Measurements from ENCODE around the gene BMP5. TPM values are rescaled to one million over a fixed set of nuclear protein-coding genes. Genes with fewer than 3 reads are reported as not detected.

The BMP5 gene
- total and polyA plus RNA-seq, 9 of the 15 experiments (the other 6 are each of a cell fraction or from before 2014, with no cell fraction given) = not detected

DNA sequence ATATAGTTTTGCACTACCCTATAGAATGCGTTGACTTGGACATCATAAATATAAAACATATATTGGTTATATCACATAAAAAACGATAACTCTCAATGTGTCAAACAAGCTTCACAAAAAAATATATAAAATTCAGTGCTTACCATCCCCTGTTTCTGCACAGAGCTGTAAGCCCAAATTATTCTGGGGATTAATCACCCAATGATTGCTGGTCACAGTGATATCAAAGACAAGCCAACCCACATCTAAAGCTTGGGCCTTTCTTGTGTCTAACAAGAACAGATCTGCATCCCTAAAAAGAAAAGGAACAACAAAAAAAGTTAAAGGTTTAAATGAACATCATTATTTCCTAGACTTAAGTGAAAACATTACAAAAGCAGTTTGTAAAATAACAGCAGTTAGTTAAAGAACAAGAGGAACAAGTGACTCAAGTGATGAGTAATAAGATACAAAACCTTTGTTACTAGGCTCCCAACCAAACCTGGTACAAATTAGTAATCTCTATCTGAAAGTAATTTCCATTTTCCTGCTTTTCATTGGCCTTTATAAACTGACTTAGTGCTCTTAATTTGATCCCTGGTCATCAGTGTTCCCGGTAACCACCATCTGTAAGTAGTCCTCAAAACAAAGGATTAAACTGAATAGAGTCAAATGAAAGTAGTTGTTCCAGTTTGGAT is 81.1 kb downstream of the BMP5 start:
- H3K27me3 ChIP-seq (ENCODE audit: control insufficient read depth in 2 of 2, insufficient read depth in 2 of 2, low read length in 2 of 2) = no peaks in the 10 kb centered on the region
- no peaks in the 10 kb centered on the region for H3K4me1 ChIP-seq (replicated peaks in 1 of 2; ENCODE audit: control insufficient read depth in 2 of 2, insufficient read depth in 2 of 2, low read length in 2 of 2)
- intact Hi-C loops (cut with micrococcal nuclease) = no loop called here
- H3K4me3 ChIP-seq = no peak overlapping the region
- no peak overlapping the region for H2AFZ ChIP-seq (ENCODE audit: low read depth, low read length)
- ATAC-seq (no peak), FAIRE-seq (no peak), DNase-seq (ENCODE audit: extremely low read depth in 1 of 4, low spot score in 3 of 4) (no peak)
- ChIA-PET CTCF (ENCODE audit: low intra/inter-chr PET ratio) (no interaction called here), POLR2A (no interaction called here)
- in situ Hi-C loops (cut with MboI) = no loop called here
- H3K79me2 ChIP-seq (ENCODE audit: control insufficient read depth, insufficient read depth, low read length) = no peaks in the 10 kb centered on the region
- no TSS peak for BruUV-seq (replicated peaks)
- TF ChIP-seq SOX6 (IDR thresholded peaks at IDR 0.05) = no peak
- TF ChIP-seq HDAC8 (tag; IDR thresholded peaks at IDR 0.05) = no peak
- no peak for TF ChIP-seq HNRNPL (IDR thresholded peaks at IDR 0.05; ENCODE audit: low read depth, low read length)
- TF ChIP-seq, protein P1, sequence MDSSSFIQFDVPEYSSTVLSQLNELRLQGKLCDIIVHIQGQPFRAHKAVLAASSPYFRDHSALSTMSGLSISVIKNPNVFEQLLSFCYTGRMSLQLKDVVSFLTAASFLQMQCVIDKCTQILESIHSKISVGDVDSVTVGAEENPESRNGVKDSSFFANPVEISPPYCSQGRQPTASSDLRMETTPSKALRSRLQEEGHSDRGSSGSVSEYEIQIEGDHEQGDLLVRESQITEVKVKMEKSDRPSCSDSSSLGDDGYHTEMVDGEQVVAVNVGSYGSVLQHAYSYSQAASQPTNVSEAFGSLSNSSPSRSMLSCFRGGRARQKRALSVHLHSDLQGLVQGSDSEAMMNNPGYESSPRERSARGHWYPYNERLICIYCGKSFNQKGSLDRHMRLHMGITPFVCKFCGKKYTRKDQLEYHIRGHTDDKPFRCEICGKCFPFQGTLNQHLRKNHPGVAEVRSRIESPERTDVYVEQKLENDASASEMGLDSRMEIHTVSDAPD (CRISPR knock-in tag; IDR thresholded peaks at IDR 0.05) = no peak
- TF ChIP-seq, protein P2, sequence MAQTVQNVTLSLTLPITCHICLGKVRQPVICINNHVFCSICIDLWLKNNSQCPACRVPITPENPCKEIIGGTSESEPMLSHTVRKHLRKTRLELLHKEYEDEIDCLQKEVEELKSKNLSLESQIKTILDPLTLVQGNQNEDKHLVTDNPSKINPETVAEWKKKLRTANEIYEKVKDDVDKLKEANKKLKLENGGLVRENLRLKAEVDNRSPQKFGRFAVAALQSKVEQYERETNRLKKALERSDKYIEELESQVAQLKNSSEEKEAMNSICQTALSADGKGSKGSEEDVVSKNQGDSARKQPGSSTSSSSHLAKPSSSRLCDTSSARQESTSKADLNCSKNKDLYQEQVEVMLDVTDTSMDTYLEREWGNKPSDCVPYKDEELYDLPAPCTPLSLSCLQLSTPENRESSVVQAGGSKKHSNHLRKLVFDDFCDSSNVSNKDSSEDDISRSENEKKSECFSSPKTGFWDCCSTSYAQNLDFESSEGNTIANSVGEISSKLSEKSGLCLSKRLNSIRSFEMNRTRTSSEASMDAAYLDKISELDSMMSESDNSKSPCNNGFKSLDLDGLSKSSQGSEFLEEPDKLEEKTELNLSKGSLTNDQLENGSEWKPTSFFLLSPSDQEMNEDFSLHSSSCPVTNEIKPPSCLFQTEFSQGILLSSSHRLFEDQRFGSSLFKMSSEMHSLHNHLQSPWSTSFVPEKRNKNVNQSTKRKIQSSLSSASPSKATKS (CRISPR knock-in tag; IDR thresholded peaks at IDR 0.05) = no peak
- TF ChIP-seq, protein P3, sequence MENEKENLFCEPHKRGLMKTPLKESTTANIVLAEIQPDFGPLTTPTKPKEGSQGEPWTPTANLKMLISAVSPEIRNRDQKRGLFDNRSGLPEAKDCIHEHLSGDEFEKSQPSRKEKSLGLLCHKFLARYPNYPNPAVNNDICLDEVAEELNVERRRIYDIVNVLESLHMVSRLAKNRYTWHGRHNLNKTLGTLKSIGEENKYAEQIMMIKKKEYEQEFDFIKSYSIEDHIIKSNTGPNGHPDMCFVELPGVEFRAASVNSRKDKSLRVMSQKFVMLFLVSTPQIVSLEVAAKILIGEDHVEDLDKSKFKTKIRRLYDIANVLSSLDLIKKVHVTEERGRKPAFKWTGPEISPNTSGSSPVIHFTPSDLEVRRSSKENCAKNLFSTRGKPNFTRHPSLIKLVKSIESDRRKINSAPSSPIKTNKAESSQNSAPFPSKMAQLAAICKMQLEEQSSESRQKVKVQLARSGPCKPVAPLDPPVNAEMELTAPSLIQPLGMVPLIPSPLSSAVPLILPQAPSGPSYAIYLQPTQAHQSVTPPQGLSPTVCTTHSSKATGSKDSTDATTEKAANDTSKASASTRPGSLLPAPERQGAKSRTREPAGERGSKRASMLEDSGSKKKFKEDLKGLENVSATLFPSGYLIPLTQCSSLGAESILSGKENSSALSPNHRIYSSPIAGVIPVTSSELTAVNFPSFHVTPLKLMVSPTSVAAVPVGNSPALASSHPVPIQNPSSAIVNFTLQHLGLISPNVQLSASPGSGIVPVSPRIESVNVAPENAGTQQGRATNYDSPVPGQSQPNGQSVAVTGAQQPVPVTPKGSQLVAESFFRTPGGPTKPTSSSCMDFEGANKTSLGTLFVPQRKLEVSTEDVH (IDR thresholded peaks at IDR 0.05; ENCODE audit: low read depth, partially characterized antibody) = no peak
- no peak for TF ChIP-seq ZNF766 (CRISPR knock-in tag; conservative IDR thresholded peaks at IDR 0.05)
- no peak for TF ChIP-seq ZNF668 (CRISPR knock-in tag; IDR thresholded peaks at IDR 0.05)
- TF ChIP-seq ZNF717 (CRISPR knock-in tag; IDR thresholded peaks at IDR 0.05) = no peak
- TF ChIP-seq, protein P4, sequence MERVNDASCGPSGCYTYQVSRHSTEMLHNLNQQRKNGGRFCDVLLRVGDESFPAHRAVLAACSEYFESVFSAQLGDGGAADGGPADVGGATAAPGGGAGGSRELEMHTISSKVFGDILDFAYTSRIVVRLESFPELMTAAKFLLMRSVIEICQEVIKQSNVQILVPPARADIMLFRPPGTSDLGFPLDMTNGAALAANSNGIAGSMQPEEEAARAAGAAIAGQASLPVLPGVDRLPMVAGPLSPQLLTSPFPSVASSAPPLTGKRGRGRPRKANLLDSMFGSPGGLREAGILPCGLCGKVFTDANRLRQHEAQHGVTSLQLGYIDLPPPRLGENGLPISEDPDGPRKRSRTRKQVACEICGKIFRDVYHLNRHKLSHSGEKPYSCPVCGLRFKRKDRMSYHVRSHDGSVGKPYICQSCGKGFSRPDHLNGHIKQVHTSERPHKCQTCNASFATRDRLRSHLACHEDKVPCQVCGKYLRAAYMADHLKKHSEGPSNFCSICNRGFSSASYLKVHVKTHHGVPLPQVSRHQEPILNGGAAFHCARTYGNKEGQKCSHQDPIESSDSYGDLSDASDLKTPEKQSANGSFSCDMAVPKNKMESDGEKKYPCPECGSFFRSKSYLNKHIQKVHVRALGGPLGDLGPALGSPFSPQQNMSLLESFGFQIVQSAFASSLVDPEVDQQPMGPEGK (CRISPR knock-in tag; IDR thresholded peaks at IDR 0.05; ENCODE audit: borderline replicate concordance) = no peak
- no peak for TF ChIP-seq ZNF263 (CRISPR knock-in tag; IDR thresholded peaks at IDR 0.05; ENCODE audit: borderline replicate concordance)
- no peaks in the 10 kb centered on the region for H3K36me3 ChIP-seq (ENCODE audit: control insufficient read depth, insufficient read depth, low read length)
- no peaks in the 10 kb centered on the region for H3K9me3 ChIP-seq (replicated peaks; ENCODE audit: control insufficient read depth, insufficient read depth, low read depth, low read length)
- no peaks in the 10 kb centered on the region for H3K9me1 ChIP-seq (ENCODE audit: control insufficient read depth, insufficient read depth, low read length)
- H3K4me2 ChIP-seq (ENCODE audit: insufficient read depth, low read length) = no peak overlapping the region
- no peak overlapping the region for H3K9ac ChIP-seq (ENCODE audit: insufficient read depth in 1 of 2, low read depth in 2 of 2, low read length in 2 of 2)
- no peaks in the 10 kb centered on the region for H4K20me1 ChIP-seq (replicated peaks; ENCODE audit: control insufficient read depth, insufficient read depth, low read length)
- 0% methylated on average over 3 of the region's 3 CpGs for WGBS (ENCODE audit: insufficient coverage, low coverage, missing lambda C conversion rate)
- H3K27ac ChIP-seq (ENCODE audit: extremely low read depth, low read depth, low read length) = no peak overlapping the region

All from K562 (cell line).